ENCODE data around the gene PXMP4. TPM values are rescaled to one million over a fixed set of nuclear protein-coding genes. Genes with fewer than 3 reads are reported as not detected.
"Not testable (repeated sequence)": the region's sequence is repeated elsewhere in the genome, so short reads cannot be mapped to it uniquely, and the experiment has no call there.

Gene PXMP4
- total RNA-seq, 1 experiment from 2014 or later: 15.6 TPM

DNA sequence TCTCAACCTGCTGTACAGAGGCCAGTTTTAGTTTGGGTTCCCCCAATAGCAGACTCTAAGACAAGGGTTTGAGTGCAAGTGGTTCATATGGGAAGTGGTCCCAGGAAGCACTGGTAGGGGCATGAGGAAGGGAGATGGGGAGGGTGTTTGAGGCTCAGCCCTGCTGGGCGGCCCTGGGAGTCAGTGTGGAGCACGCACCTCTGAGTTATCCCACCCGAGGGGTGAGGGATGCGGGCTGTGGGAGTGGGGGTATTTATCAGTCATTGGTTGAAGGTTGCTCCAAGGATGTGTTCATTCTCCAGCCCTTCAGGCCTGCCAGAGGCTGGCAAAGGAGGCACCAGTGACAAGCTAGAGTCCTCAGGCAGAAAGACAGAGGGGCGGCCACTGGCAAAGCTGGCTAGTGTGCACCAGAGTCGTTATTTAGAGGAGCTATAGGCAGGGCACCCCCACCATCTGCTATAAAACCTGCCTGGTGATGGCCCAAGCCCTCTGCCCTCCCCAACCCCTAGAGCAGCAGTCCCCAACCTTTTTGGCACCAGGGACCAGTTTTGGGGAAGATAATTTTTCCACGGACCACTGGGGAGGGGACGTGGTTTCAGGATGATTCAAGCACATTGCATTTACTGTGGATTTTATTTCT is 16.5 kb downstream of the PXMP4 start:
- DNase-seq (ENCODE audit: low read depth): no peak

DNA sequence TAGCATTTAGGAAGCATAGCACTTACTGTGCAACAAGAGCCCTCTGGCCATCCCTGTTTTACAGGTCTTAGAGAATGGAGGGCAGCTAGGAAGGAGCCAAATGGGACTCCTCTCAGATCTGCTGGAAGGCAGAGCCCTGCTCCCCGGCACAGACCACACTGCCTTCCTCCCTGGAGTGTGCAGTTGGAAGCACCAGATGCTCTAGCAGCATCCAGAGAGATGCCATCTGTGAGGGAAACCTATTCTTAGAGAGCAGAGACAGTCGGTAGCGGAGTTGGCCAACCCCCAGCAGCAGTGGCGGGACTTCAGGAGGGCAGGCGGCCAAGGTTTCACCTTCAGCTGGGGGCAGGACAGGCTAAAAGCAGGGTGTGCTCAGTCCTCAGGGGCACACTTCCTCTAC is 17.2 kb downstream of the PXMP4 start:
- no peak for DNase-seq (ENCODE audit: low read depth)

DNA sequence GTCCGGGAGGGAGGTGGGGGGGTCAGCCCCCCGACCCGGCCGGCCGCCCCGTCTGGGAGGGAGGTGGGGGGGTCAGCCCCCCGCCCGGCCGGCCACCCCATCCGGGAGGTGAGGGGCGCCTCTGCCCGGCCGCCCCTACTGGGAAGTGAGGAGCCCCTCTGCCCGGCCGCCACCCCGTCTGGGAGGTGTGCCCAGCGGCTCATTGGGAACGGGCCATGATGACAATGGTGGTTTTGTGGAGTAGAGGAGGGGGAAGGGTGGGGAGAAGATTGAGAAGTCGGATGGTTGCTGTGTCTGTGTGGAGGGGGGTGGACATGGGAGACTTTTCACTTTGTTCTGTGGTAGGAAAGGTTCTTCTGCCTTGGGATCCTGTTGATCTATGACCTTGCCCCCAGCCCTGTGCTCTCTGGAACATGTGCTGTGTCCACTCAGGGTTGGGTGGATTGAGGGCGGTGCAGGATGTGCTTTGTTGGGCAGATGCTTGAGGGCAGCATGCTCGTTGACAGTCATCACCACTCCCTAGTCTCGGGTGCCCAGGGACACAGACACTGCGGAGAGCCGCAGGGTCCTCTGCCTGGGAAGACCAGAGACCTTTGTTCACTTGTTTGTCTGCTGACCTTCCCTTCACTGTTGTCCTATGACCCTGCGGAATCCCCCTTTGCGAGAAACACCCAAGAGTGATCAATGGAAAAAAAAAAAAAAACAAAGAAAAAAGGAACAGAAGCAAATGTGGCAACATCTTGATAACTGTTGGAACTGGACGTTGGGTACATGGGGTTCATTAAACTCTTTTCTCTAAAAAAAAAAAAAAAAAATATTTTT is 18.3 kb downstream of the PXMP4 start:
- DNase-seq (ENCODE audit: low read depth): no peak

DNA sequence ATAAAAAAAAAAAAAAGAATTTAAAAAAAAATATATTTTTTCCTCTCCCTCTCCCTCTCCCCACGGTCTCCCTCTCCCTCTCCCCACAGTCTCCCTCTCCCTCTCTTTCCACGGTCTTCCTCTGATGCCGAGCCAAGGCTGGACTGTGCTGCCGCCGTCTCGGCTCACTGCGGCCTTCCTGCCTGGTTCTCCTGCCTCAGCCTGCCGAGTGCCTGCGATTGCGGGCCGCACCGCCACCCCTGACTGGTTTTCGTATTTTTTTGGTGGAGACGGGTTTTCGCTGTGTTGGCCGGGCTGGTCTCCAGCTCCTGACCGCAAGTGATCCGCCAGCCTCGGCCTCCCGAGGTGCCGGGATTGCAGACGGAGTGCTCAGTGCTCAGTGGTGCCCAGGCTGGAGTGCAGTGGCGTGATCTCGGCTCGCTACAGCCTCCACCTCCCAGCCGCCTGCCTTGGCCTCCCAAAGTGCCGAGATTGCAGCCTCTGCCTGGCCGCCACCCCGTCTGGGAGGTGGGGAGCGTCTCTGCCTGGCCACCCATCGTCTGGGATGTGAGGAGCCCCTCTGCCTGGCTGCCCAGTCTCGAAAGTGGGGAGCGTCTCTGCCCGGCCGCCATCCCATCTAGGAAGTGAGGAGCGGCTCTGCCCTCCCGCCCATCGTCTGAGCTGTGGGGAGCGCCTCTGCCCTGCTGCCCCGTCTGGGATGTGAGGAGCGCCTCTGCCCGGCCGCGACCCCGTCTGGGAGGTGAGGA is 19.2 kb downstream of the PXMP4 start:
- not testable (repeated sequence) for DNase-seq (ENCODE audit: low read depth)

DNA sequence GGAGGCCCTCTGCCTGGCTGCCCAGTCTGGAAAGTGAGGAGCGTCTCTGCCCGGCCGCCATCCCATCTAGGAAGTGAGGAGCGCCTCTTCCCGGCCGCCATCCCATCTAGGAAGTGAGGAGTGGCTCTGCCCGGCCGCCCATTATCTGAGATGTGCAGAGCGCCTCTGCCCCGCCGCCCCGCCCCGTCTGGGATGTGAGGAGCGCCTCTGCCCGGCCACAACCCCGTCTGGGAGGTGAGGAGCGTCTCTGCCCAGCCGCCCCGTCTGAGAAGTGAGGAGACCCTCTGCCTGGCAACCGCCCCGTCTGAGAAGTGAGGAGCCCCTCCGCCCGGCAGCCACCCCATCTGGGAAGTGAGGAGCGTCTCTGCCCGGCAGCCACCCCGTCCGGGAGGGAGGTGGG is 21.1 kb downstream of the PXMP4 start:
- not testable (repeated sequence) for DNase-seq (ENCODE audit: low read depth)

DNA sequence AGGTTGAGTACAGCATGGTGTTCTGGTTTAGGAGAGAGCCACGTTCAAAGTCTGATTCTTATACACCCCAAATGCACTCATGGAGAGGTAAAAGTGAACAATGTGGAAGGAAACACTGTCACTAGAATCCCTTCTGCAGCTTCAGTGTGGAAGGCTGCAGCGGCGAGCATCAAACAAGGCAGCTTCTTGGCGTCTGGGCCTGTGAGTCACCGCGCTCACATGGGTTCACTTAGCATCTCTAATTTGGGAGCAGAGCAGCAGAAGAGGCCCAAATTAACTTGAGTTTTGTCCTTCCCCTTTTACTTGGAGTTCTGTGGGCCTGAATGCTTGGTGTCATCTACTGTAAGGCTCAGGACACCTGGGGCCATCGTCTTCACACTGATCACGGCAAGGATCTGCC is 23.0 kb downstream of the PXMP4 start:
- DNase-seq (ENCODE audit: low read depth): peak; percentile 38

DNA sequence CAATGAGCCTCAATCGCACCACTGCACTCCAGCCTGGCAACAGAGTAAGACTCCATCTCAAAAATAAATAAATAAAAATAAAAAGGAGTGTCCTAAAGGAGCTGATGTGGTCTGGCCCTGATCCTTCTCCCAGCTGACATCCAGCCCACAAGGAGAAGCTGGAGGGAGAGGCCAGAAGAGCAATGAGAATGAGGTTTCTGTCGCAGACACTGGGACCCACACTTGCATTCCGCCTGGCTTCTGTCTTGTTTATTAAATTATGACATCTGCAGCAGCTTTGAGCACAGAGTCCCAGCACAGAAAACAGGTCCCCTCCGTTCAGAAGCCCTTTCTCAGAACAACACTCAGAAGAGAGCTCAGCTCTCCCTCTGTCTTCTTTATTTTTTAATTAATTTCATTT is 23.7 kb downstream of the PXMP4 start:
- no peak for DNase-seq (ENCODE audit: low read depth)

DNA sequence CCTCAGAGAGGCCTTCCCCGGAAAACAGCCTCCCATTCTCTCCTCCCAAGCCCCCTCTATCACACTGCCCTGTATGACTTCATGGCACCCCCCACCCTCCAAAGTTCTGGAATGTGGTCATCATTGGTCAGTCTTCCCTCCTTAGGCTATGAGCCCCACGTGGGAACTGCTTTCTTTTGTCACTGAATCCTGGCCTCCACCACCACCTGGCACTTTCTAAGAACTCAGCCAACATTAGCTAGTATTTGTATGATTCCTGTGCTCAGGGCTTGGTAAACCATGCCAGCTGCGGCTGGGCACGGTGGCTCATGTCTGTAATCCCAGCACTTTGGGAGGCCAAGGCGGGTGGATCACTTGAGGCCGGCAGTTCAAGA is 25.5 kb downstream of the PXMP4 start:
- DNase-seq (ENCODE audit: low read depth): no peak

DNA sequence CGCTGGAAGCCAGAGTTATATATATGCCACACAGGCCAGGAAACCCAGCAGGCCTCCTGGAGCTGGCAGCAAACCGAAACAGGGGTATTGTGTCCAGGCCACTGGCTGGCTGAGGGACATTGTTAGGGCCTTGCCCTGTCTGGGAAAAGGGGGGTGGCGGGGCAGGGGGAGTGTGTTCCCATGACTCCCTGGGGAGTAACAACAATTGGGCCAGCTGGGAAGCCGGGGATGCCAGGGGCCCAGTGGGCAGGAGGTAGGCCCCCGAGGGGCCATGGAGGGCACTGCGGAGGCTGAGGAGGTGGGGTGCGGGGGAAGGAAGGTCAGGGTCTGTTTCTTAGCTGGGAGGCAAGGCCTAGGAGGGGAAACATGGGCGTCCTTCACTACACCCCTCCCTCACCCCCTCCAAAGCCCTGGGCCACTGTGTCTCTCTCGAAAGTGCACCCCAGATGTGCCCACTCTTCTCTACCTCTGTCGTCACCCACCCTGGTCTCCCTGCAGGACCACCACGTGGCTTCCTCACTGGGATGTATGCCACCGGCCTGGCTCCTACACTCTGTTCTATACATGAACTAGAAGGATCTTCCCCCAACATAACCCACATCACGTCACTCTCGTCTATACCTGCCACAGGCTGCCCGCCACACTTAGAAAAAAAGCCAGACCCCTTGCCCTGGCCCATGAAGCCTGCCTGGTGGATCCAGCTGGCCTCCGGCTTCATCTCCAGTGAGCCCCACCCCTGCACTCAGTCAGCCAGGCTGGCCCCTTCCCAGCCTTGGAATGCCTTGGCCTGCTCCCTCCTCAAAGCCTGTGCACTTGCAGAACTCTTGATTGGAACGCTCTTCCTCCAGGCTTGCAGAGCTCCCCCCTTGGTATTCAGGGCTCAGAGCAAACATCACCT is 26.1 kb downstream of the PXMP4 start:
- no peak for DNase-seq (ENCODE audit: low read depth)

DNA sequence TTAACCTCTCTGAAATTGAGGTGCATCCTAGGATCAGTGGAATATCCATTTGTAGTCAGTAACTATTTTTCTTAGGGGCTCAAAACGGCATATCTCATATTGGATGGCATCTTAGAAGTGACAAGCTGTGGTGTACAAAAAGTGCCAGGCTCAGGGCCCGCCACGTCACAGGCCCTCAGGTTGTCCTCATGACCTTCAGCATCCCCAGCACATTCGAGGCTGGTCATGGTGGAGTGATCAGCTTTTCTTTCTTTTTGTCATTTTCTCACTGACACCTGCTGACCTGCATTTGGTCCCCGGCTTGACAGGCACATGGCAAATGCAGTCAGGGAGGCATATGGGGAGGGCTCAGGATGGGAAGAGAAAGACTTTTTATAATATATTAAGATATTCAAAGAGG is 26.8 kb downstream of the PXMP4 start:
- no peak for DNase-seq (ENCODE audit: low read depth)

DNA sequence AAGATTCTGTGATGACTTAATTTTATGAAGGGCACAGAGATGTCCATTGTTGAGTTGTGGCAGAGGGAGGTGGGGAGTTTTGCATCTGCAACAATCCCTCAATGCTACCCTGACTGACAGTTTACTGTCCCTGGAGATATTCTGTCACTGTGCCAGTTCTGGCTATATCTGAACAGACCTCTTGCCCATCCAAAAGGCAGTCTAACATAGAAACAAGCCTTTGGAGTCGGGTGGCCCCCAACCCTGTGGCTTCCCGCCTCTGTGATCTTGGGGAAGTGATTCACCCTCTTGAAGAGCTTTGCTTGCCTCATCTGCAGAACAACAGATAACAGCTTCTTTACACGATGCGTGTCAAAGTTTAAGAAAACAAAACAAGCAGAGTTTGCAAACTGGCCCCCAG is 30.1 kb downstream of the PXMP4 start:
- DNase-seq (ENCODE audit: low read depth): peak; percentile 61

DNA sequence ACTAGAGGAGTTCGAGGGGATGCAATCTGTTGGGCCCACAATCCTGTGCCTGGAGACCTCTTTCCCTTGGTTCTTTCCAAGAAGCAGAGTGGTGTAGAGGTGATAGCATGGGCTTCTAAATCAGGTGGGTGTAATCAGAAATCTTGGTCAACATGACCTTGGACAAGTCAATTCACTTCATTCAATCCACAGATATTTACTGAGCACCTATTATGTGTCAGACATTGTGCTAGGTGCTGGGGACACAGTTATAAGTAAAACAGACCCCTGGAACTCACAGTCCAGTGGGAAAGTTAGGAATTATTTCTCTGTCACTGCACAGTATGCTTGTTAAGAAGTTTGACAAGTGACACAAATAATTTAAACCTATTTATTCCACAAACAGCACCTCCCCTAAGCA is 30.6 kb downstream of the PXMP4 start:
- DNase-seq (ENCODE audit: low read depth): no peak

DNA sequence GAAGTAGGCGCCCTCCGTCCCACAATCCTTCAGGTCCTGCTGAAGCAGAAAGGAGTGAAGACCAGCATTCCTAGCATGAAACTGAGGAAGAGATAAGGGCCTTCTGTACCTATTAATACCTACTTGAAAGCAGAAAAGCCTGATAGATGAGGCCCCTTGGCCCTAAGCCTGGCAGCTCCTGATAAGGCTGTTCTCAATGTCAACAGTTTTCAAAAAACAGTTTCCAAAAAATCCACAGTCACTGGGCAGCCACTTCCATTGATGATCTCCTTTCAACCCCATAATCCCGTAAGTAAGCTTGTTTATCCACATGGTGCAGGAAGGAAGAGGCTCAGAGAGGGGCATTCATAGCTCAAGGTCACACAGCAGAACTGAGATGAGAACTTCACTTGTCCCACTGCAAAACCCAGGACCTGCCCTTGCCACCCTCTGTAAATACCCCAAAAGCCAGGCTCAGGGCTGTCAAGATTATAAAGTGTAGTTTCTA is 31.1 kb downstream of the PXMP4 start:
- DNase-seq (ENCODE audit: low read depth): no peak

DNA sequence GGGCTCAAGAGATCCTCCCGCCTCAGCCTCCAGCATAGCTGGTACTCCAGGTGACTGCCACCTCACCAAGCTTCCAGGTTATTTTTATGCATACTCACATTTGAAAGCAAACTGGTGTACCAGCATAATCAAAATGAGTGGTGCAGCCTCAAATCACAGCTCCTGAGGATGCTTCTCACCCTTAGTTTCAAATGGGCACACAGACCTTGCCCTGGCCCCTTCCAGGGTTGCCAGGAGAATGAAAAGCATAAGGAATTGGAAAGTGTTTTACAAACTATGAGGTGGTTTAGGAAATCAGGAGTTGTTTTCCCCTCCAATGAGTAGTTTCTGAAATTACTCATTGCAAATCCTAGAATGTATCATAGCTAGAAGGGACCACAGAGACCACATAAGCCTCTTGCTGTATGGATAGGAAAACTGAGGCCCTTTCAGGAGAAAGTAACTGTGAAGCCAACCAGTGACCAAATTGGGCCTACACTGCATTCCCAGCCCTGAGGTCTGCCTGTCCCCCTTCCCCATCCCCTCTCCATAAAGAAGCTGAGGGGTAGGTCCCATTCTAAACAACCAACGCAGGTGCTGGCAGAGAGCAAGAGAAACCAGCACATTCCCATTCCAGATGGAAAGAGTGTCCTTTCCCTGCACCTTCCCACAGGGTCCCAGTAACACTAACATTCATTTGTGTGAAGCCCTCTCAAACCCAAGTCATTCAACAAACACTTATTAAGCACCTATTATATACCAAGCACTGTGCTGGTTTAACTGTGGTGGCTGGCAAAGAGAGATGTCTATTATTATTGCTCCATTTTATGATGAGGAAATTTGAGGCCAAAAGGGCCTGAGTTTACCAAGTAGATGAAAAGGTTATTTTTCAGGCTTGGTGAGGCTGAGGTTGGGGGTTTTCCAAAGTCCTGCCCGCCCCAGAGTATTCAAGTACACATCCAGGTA is 31.8 kb downstream of the PXMP4 start:
- no peak for DNase-seq (ENCODE audit: low read depth)

DNA sequence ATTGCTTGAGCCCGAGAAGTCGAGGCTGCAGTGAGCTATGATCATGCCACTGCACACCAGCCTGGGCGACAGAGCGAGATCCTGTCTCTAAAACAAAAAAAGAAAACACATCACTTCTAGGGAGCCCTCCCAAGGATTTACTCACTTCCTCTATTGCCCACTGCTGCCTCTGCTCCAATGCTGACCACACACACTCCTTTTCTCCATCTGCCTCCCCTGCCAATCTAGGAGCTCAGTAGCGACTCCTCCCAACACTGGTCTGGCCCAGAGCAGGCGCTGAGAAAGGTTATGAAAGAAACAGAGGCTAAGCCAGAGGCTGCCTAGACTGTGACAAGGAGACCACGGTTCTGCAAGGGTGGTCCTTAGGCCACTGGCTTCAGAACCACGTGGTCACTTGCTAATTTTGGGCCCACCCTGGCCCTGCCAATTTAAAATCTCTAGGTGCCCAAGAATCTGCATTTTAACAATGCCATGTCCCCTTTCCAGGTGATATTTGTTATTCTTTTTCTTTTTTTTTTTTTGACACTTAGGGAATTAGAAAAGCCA is 32.7 kb downstream of the PXMP4 start:
- DNase-seq (ENCODE audit: low read depth): peak; percentile 66

DNA sequence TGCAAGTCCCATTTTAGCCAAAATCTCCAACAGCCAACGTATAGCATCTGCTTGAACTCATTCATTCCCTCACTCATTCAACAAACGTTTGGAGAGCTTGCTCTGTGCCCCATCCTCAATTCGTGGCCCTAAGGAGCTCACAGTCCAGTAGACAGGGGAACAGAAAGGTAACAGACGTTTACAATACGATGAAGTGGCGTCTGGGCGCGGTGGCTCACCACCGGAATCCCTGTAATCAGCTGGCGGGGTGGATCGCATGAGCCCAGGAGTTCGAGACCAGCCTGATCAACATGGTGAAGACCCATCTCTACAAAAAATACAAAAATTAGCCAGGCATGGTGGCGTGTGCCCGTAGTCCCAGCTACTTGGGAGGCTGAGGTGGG is 33.1 kb downstream of the PXMP4 start:
- DNase-seq (ENCODE audit: low read depth): no peak

DNA sequence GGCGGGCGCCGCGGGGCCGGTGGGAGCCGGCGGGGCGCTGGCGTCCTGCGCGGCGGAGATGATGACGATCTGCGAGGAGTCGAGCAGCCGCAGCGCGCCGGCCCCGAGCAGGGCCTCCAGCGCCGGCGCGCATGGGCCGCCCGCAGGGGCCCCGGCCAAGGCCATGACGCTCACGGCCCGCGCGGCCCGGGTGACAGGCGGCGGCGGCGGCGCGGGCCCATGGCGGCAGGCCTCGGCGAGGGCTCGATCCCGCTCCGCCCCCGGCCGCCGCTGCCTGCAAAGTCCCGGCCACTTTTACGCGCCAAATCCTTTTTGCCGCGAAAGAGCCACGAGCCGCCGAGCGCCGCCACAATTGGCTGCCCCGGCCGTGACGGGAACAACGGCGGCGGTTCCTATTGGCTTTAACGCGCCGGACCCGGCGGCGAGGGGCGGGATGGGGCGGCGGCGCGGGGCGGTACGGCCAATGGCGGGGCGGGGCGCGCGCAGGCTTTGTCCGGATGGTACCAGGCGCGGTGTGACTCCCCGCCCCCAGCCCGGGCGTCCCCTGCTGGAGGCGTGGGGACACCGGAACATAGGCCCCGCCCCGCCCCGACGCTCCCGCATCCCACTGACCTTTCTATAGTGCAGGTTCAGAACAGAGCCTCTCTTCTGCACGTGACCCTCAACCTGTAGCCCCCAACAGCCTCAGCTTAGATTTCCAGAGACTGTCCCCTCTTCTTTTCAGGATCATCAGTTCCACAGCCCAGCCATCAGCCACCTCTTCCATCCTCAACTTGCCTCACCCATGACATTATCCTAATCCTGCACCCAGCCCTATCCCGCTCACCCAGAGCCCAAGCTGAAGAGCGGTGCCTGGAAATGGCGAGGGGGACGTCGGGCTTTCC is 33.8 kb downstream of the PXMP4 start, which contains the start of gene E2F1:
Gene E2F1, minus strand, starts transcription at position 286 of the 884 bp plus-strand sequence. Its CDS starts 121 bp downstream, at position 165.
- DNase-seq (ENCODE audit: low read depth): peak; percentile 96

DNA sequence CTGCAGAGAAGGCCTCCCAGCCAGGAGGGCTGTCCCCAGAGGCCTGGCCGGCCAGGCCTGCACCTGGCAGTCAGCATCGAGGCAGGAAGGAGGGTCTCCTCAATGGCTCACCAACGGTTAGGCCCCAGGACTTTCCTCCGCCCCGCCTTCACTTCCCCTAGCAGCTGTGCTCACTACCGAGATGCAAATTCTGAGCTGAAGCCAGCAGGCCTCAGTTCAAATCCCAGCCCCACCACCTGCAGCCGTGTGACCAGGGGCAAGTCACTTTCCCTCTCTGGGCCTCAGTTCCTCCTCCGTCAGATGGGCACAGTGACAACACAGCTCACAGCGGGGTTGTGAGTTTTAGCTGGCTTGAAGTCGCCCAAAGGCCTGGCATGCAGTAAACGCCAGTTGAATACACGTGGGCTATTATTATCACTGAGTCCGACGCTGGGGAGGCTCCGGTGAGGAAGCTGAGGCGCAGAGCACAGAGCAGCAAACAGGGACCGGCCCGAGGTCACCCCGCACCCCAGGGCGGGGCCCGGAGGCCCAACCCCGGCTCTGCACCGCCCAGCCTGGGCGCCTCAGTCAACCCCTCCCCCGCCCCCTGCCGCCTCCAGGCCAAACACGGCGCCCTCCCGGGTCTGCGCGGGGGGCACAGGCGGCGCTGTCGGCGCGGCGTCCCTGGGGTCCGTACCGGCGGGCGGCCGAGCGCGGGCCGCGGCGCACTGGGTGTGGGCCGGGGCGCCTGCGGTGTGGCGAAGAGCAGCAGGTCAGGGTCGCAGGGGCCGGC is 34.6 kb downstream of the PXMP4 start:
- DNase-seq (ENCODE audit: low read depth): peak; percentile 53

All from M059J (cell line).